Measurements from ENCODE around the gene CAMK2G. TPM values are rescaled to one million over a fixed set of nuclear protein-coding genes. Genes with fewer than 3 reads are reported as not detected.

The CAMK2G gene
- polyA plus RNA-seq, 2 of the 4 experiments (the other 2 are of a cell fraction): 22.6 to 25.5 TPM

- H3K4me2 ChIP-seq: peak within 1 kb of the TSS; percentile 94
- no peak for TF ChIP-seq USF2 (IDR thresholded peaks at IDR 0.05)
- no peak for TF ChIP-seq NR3C1 (IDR thresholded peaks at IDR 0.05)
- TF ChIP-seq POLR2A (IDR thresholded peaks at IDR 0.05; ENCODE audit: low read length): peak; percentile 83
- TF ChIP-seq ZC3H11A (IDR thresholded peaks at IDR 0.05): no peak
- TF ChIP-seq RFX5 (IDR thresholded peaks at IDR 0.05): 0 out of 2 replicates have a peak, but pooled peaks have one; percentile 24
- 0 out of 4 replicates have a peak, but pooled peaks of 1 of the 2 experiments have one; percentile 13 for TF ChIP-seq CEBPB (IDR thresholded peaks at IDR 0.05)
- TF ChIP-seq BCL3 (IDR thresholded peaks at IDR 0.05): peak; percentile 81; the same call in 2 of the 3 replicates
- no peak for TF ChIP-seq HEYL (CRISPR knock-in tag; IDR thresholded peaks at IDR 0.05)
- no peak for TF ChIP-seq HOXB13 (CRISPR knock-in tag; IDR thresholded peaks at IDR 0.05; ENCODE audit: low read depth)
- peak; percentile 77 for TF ChIP-seq MAX (IDR thresholded peaks at IDR 0.05)
- TF ChIP-seq JUN (IDR thresholded peaks at IDR 0.05): peak; percentile 60 to 76; a peak in 4 of 5 replicates
- TF ChIP-seq E2F6 (IDR thresholded peaks at IDR 0.05; ENCODE audit: borderline replicate concordance, low read depth): 0 out of 2 replicates have a peak, but pooled peaks have one; percentile 12
- peak; percentile 55; the same call in 1 of the 2 replicates for TF ChIP-seq PHF8 (IDR thresholded peaks at IDR 0.05; ENCODE audit: borderline replicate concordance, low read depth)
- TF ChIP-seq KDM5A (IDR thresholded peaks at IDR 0.05): peak; percentile 82
- TF ChIP-seq KDM1A (IDR thresholded peaks at IDR 0.05; ENCODE audit: low read depth): no peak
- no peak for TF ChIP-seq SREBF2 (IDR thresholded peaks at IDR 0.05)
- peak within 1 kb of the TSS; percentile 88 for H3K4me3 ChIP-seq
- peak within 1 kb of the TSS; percentile 95 to 98 for H3K27ac ChIP-seq
- no peaks in the 10 kb centered on the region for H3K9me3 ChIP-seq
- POLR2A ChIA-PET: interaction anchor here (0.5 to 1.8 kb wide), 7 partner anchors 9 to 370 kb away, joined by 3 to 24 read pairs (median 4); partner anchors contain the start of genes PPP3CB and SEC24C
- CTCF ChIA-PET: interaction anchor here (0.7 to 3.1 kb wide), 6 partner anchors 9 to 101 kb away, joined by 3 to 11 read pairs (median 3); a partner anchor contains a TSS
- 2% methylated on average over 36 of the region's 57 CpGs for WGBS (ENCODE audit: missing lambda C conversion rate)
- no peak for FAIRE-seq
- peak; percentile 70 to 82 for ATAC-seq
- peak; percentile 85 to 94 for DNase-seq (ENCODE audit: low read depth in 1 of 2, low spot score in 1 of 2)
- H3K4me1 ChIP-seq: peaks cover 32% of the 10 kb centered on the region
Observed at GRCh38 chr10:73781879-73782748, 92.2 kb downstream of the CAMK2G start, which contains the start of gene CHCHD1. TSS of gene CHCHD1 (plus strand) at chr10:73782048. CDS start at chr10:73782076, 28 bp downstream.

GRCh38 chr10:73781548-73781878, 92.8 kb downstream of the CAMK2G start:
- H3K27ac ChIP-seq: peak overlapping the region; percentile 95 to 98
- CTCF ChIA-PET: interaction anchor here (0.7 to 1.9 kb wide), 4 partner anchors 9 to 102 kb away, joined by 3 to 11 read pairs (median 3); a partner anchor contains a TSS
- WGBS (ENCODE audit: missing lambda C conversion rate): 2% methylated on average over 4 of the region's 14 CpGs
- peaks cover 26% of the 10 kb centered on the region for H3K4me1 ChIP-seq
- POLR2A ChIA-PET: interaction anchor here (0.5 to 1.8 kb wide), 6 partner anchors 9 to 369 kb away, joined by 3 to 24 read pairs (median 4); partner anchors contain the start of genes PPP3CB and SEC24C
- DNase-seq (ENCODE audit: low read depth in 1 of 2, low spot score in 1 of 2) (no peak), FAIRE-seq (no peak), ATAC-seq (peak; percentile 28 to 60; a peak in 5 of 6 replicates)
- peak overlapping the region; percentile 94 for H3K4me2 ChIP-seq
- peak overlapping the region; percentile 88 for H3K4me3 ChIP-seq
- TF ChIP-seq JUNB (IDR thresholded peaks at IDR 0.05): no peak
- no peaks in the 10 kb centered on the region for H3K9me3 ChIP-seq

GRCh38 chr10:73780966-73781365, 93.4 kb downstream of the CAMK2G start:
- ChIA-PET CTCF (interaction anchor here (1.1 to 1.9 kb wide), 4 partner anchors 8 to 102 kb away, joined by 3 to 11 read pairs (median 3); a partner anchor contains a TSS), POLR2A (interaction anchor here (1.4 to 1.8 kb wide), 3 partner anchors 8 to 285 kb away, joined by 4 to 24 read pairs (median 5); partner anchors contain the start of gene PPP3CB)
- Histone ChIP-seq H3K4me2 (peak overlapping the region; percentile 94), H3K4me3 (peak overlapping the region; percentile 88), H3K27ac (peak overlapping the region; percentile 95 to 98), H3K4me1 (peaks cover 24% of the 10 kb centered on the region), H3K9me3 (no peaks in the 10 kb centered on the region)
- ATAC-seq (no peak), DNase-seq (ENCODE audit: low read depth in 1 of 2, low spot score in 1 of 2) (no peak), FAIRE-seq (no peak)
- 30% methylated on average over 11 of the region's 11 CpGs for WGBS (ENCODE audit: missing lambda C conversion rate)
- no peak for TF ChIP-seq RARB (CRISPR knock-in tag; IDR thresholded peaks at IDR 0.05)
- TF ChIP-seq CBX8 (IDR thresholded peaks at IDR 0.05): no peak
- TF ChIP-seq SREBF2 (IDR thresholded peaks at IDR 0.05): no peak
- TF ChIP-seq BCL3 (IDR thresholded peaks at IDR 0.05): no peak
- no peak for TF ChIP-seq USF2 (IDR thresholded peaks at IDR 0.05)
- no peak for TF ChIP-seq RCOR1 (IDR thresholded peaks at IDR 0.05; ENCODE audit: low read depth, low read length)
- no peak for TF ChIP-seq E2F6 (IDR thresholded peaks at IDR 0.05; ENCODE audit: borderline replicate concordance, low read depth)
- no peak for TF ChIP-seq GATA3 (IDR thresholded peaks at IDR 0.05; ENCODE audit: borderline replicate concordance)
- TF ChIP-seq JUN (IDR thresholded peaks at IDR 0.05): no peak
- no peak for TF ChIP-seq PBX3 (IDR thresholded peaks at IDR 0.05)
- no peak for TF ChIP-seq EHMT2 (IDR thresholded peaks at IDR 0.05; ENCODE audit: low read depth)
- TF ChIP-seq HOXA7 (CRISPR knock-in tag; IDR thresholded peaks at IDR 0.05): no peak
- TF ChIP-seq CHD2 (IDR thresholded peaks at IDR 0.05; ENCODE audit: low read length, partially characterized antibody): no peak
